ENCODE results near the gene C11orf97. TPM values are rescaled to one million over a fixed set of nuclear protein-coding genes. Genes with fewer than 3 reads are reported as not detected.

The C11orf97 gene
- total and polyA plus RNA-seq, 2 of the 13 experiments (the other 11 are each of a cell fraction or from before 2014, with no cell fraction given), result 0.35 TPM; not detected in 1

GRCh38 chr11:94515398-94515797 is 3.1 kb downstream of the C11orf97 start:
- Histone ChIP-seq H3K9me3 (ENCODE audit: low read length) (no peaks in the 10 kb centered on the region), H3K4me1 (ENCODE audit: insufficient read depth, low read length) (peaks cover 49% of the 10 kb centered on the region), H3K79me2 (ENCODE audit: insufficient read depth, low read length) (no peaks in the 10 kb centered on the region), H3K27ac (ENCODE audit: extremely low read length, insufficient read depth, low read length) (no peak overlapping the region), H3K27me3 (ENCODE audit: control insufficient read depth in 1 of 2, insufficient read depth in 2 of 2, low read length in 2 of 2) (peaks cover 0 to 1% of the 10 kb centered on the region in 2 experiments; a peak in 1 of 5 replicates), H3K9ac (ENCODE audit: insufficient read depth, low read depth, low read length) (no peak overlapping the region), H2AFZ (ENCODE audit: low read length) (no peak overlapping the region), H3K4me2 (ENCODE audit: low read depth, low read length) (no peak overlapping the region), H3K36me3 (replicated peaks in 1 of 2; ENCODE audit: control insufficient read depth in 1 of 2, insufficient read depth in 2 of 2, low read length in 2 of 2) (no peaks in the 10 kb centered on the region), H3K4me3 (replicated peaks in 1 of 3; ENCODE audit: insufficient read depth in 1 of 3, low read depth in 2 of 3, low read length in 3 of 3) (no peak overlapping the region), H4K20me1 (ENCODE audit: insufficient read depth, low read length) (no peaks in the 10 kb centered on the region)
- intact Hi-C loops (cut with micrococcal nuclease; ENCODE audit: unreplicated experiment) (loop anchor here (10.0 kb wide), 1 partner anchor 549 kb away; the partner anchor contains the start of gene SRSF8), in situ Hi-C loops (cut with HindIII; ENCODE audit: extremely low pct_ligation_motif_present, low pct_unique_long_range_greater_than_20kb) (loop anchor here (5.0 kb wide), 1 partner anchor 82 kb away; no protein-coding TSS in a partner anchor)
- POLR2A ChIA-PET, result no interaction called here
- no peak for TF ChIP-seq MTF2 (CRISPR knock-in tag; IDR thresholded peaks at IDR 0.05; ENCODE audit: borderline replicate concordance)
- TF ChIP-seq BATF2 (CRISPR knock-in tag; IDR thresholded peaks at IDR 0.05), result no peak
- peak; percentile 74 for TF ChIP-seq SRSF9 (IDR thresholded peaks at IDR 0.05; ENCODE audit: borderline replicate concordance, insufficient read depth, low read depth, low read length, poor library complexity, severe bottlenecking)
- TF ChIP-seq AFF4 (CRISPR knock-in tag; IDR thresholded peaks at IDR 0.05), result no peak
- TF ChIP-seq ZNF547 (CRISPR knock-in tag; IDR thresholded peaks at IDR 0.05), result no peak
- no peak for TF ChIP-seq TBX3 (IDR thresholded peaks at IDR 0.05; ENCODE audit: borderline replicate concordance)
- no peak for TF ChIP-seq MTERF4 (CRISPR knock-in tag; IDR thresholded peaks at IDR 0.05)
- 0 out of 2 replicates have a peak, but pooled peaks have one; percentile 67 for TF ChIP-seq ZNF512 (CRISPR knock-in tag; IDR thresholded peaks at IDR 0.05)
- TF ChIP-seq ARNT2 (CRISPR knock-in tag; IDR thresholded peaks at IDR 0.05; ENCODE audit: low read depth), result no peak
- CTCF ChIA-PET (ENCODE audit: low intra/inter-chr PET ratio, low total read pairs), result no interaction called here
- 62% methylated on average over 2 of the region's 2 CpGs for WGBS (ENCODE audit: low lambda C conversion rate)
- FAIRE-seq, result no peak
- no peak for DNase-seq (ENCODE audit: low spot score)
- ATAC-seq, result no peak
- BruUV-seq (replicated peaks), result no TSS peak

Measured in HepG2 (cell line).